ENCODE measurements around the gene LOC101059915.

Gene LOC101059915

DNA sequence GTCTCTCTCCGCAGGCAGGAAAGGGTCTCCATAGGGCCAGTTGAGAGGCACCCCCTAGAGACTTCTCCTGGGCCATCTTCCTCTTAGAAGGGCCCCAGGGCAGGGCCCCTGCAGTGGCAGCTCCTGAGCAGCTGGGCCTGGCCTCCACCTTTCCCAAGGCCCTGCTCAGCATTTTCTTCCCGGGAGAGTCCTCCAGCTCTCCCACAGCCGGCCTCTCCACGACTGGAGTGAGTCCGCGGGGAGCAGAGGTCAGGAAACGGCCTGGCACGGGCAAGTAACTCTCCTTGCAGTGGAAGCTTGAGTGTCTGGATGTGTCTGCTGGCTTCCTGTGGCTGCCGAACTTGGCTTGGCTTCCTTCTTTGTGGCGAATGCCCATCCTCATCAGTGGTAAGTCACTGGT is 1.6 kb upstream of the LOC101059915 start:
- intact Hi-C loops (cut with micrococcal nuclease), result no loop called here
- Mint-ChIP-seq H3K4me3 (ENCODE audit: unreplicated experiment) (no peak overlapping the region), H3K9me3 (ENCODE audit: unreplicated experiment) (peaks cover 7% of the 10 kb centered on the region), H3K27ac (ENCODE audit: low read depth, unreplicated experiment) (no peak overlapping the region), H3K36me3 (ENCODE audit: insufficient read depth, unreplicated experiment) (no peaks in the 10 kb centered on the region), H3K27me3 (ENCODE audit: insufficient read depth, unreplicated experiment) (peaks cover 46% of the 10 kb centered on the region), H3K4me1 (ENCODE audit: insufficient read depth, unreplicated experiment) (no peaks in the 10 kb centered on the region)
- CTCF ChIA-PET, result no interaction called here
- TF ChIP-seq, protein P1, sequence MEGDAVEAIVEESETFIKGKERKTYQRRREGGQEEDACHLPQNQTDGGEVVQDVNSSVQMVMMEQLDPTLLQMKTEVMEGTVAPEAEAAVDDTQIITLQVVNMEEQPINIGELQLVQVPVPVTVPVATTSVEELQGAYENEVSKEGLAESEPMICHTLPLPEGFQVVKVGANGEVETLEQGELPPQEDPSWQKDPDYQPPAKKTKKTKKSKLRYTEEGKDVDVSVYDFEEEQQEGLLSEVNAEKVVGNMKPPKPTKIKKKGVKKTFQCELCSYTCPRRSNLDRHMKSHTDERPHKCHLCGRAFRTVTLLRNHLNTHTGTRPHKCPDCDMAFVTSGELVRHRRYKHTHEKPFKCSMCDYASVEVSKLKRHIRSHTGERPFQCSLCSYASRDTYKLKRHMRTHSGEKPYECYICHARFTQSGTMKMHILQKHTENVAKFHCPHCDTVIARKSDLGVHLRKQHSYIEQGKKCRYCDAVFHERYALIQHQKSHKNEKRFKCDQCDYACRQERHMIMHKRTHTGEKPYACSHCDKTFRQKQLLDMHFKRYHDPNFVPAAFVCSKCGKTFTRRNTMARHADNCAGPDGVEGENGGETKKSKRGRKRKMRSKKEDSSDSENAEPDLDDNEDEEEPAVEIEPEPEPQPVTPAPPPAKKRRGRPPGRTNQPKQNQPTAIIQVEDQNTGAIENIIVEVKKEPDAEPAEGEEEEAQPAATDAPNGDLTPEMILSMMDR (IDR thresholded peaks at IDR 0.05; ENCODE audit: unreplicated experiment), result no peak
- BruUV-seq (replicated peaks), result no TSS peak
- DNase-seq (ENCODE audit: unreplicated experiment), result no peak
- POLR2A ChIA-PET, result no interaction called here

- H3K36me3 Mint-ChIP-seq (ENCODE audit: insufficient read depth, unreplicated experiment), result no peaks in the 10 kb centered on the region
- H3K4me3 Mint-ChIP-seq (ENCODE audit: unreplicated experiment), result no peak overlapping the region
- intact Hi-C loops (cut with micrococcal nuclease), result no loop called here
- BruUV-seq (replicated peaks), result no TSS peak
- CTCF ChIA-PET, result interaction anchor here (0.9 kb wide), 1 partner anchor 194 kb away, joined by 3 read pairs; no protein-coding TSS in a partner anchor
- H3K9me3 Mint-ChIP-seq (ENCODE audit: unreplicated experiment), result peaks cover 7% of the 10 kb centered on the region
- H3K27me3 Mint-ChIP-seq (ENCODE audit: insufficient read depth, unreplicated experiment), result peaks cover 46% of the 10 kb centered on the region
- TF ChIP-seq, protein P1 (IDR thresholded peaks at IDR 0.05; ENCODE audit: unreplicated experiment), result no peak
- no peak overlapping the region for H3K27ac Mint-ChIP-seq (ENCODE audit: low read depth, unreplicated experiment)
- POLR2A ChIA-PET, result no interaction called here
- no peak for DNase-seq (ENCODE audit: unreplicated experiment)
- H3K4me1 Mint-ChIP-seq (ENCODE audit: insufficient read depth, unreplicated experiment), result no peaks in the 10 kb centered on the region
Measured at GRCh38 chrX:71666240-71667223, 814 bp upstream of the LOC101059915 start.

GRCh38 chrX:71668248-71668595 is 876 bp downstream of the LOC101059915 start:
- CTCF ChIA-PET, result interaction anchor here (1.2 to 1.7 kb wide), 2 partner anchors 191 to 458 kb away, joined by 3 to 5 read pairs; no protein-coding TSS in a partner anchor
- no peak for DNase-seq (ENCODE audit: unreplicated experiment)
- Mint-ChIP-seq H3K36me3 (ENCODE audit: insufficient read depth, unreplicated experiment) (no peaks in the 10 kb centered on the region), H3K9me3 (ENCODE audit: unreplicated experiment) (peaks cover 7% of the 10 kb centered on the region), H3K4me3 (ENCODE audit: unreplicated experiment) (no peak overlapping the region), H3K4me1 (ENCODE audit: insufficient read depth, unreplicated experiment) (no peaks in the 10 kb centered on the region), H3K27ac (ENCODE audit: low read depth, unreplicated experiment) (no peak overlapping the region), H3K27me3 (ENCODE audit: insufficient read depth, unreplicated experiment) (peaks cover 48% of the 10 kb centered on the region)
- BruUV-seq (replicated peaks), result no TSS peak
- TF ChIP-seq, protein P1 (IDR thresholded peaks at IDR 0.05; ENCODE audit: unreplicated experiment), result no peak
- intact Hi-C loops (cut with micrococcal nuclease), result no loop called here
- POLR2A ChIA-PET, result no interaction called here

DNA sequence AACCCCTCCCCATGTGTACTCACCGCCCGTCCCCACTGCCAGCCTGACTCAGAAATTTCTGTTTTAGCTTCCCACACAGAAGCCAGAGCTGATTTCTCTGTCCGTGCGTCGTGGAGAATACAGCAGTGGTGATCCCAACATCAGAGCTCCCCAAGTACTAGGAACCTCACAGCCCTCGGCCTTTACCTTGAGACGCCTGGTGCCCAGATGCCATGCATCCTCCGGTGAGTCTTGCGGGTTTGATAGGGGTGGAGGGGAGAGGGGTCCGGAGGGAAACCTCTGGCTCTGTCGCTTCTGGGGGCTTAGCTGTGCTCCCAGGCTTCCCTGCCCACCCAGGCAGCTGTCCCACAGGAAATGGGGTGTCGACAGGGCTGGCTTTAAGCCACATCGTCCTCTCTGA is 2.1 kb downstream of the LOC101059915 start:
- Mint-ChIP-seq H3K36me3 (ENCODE audit: insufficient read depth, unreplicated experiment) (no peaks in the 10 kb centered on the region), H3K4me3 (ENCODE audit: unreplicated experiment) (no peak overlapping the region), H3K27ac (ENCODE audit: low read depth, unreplicated experiment) (no peak overlapping the region), H3K4me1 (ENCODE audit: insufficient read depth, unreplicated experiment) (no peaks in the 10 kb centered on the region), H3K27me3 (ENCODE audit: insufficient read depth, unreplicated experiment) (peaks cover 58% of the 10 kb centered on the region), H3K9me3 (ENCODE audit: unreplicated experiment) (peaks cover 7% of the 10 kb centered on the region)
- intact Hi-C loops (cut with micrococcal nuclease), result no loop called here
- BruUV-seq (replicated peaks), result no TSS peak
- ChIA-PET CTCF (interaction anchor here (0.9 to 1.7 kb wide), 3 partner anchors 9 to 456 kb away, joined by 3 to 13 read pairs (median 6); no protein-coding TSS in a partner anchor), POLR2A (no interaction called here)
- no peak for DNase-seq (ENCODE audit: unreplicated experiment)
- TF ChIP-seq, protein P1 (IDR thresholded peaks at IDR 0.05; ENCODE audit: unreplicated experiment), result no peak
